ENCODE measurements around the gene DUS4L. TPM values are rescaled to one million over a fixed set of nuclear protein-coding genes. Genes with fewer than 3 reads are reported as not detected.

Gene DUS4L
- 1 to 10 TPM; 4.5 to 4.7 TPM for total RNA-seq

GRCh38 chr7:107563775-107564552 is at the start of gene DUS4L, which contains the start of gene COG5:
TSS of gene DUS4L (plus strand) at chr7:107563971. CDS start at chr7:107567071, 3,100 bp downstream.
TSS of gene COG5 (minus strand) at chr7:107563920. CDS start at chr7:107563896, 24 bp downstream.

GRCh38 chr7:107579885-107580715 is 16.3 kb downstream of the DUS4L start, which contains the start of gene BCAP29:
TSS of gene BCAP29 (plus strand) at chr7:107580246. CDS start at chr7:107580773, 527 bp downstream.

Small RNA genes lying within 50 kb of the gene (small RNA-seq; reads per million reads assigned to genes)
- gene RF01233: 0 reads per million in 2 donors

Other genes starting within 250 kb of the DUS4L start
- not detected for gene GPR22, start 93.9 kb upstream of the DUS4L start, total RNA-seq
- gene COG5, start 51 bp upstream of the DUS4L start, total RNA-seq: 10 to 100 TPM; 18.3 to 23.1 TPM
- 10 to 100 TPM; 48.0 to 60.9 TPM for gene BCAP29, start 16.3 kb downstream of the DUS4L start, total RNA-seq
- 1 to 10 TPM in 1 of 2 donors, under 1 TPM in 1; 0.33 to 1.7 TPM for gene SLC26A4, start 96.9 kb downstream of the DUS4L start, total RNA-seq
- 10 to 100 TPM; 29.3 to 43.3 TPM for gene CBLL1, start 180.2 kb downstream of the DUS4L start, total RNA-seq
- gene SLC26A3, start 239.3 kb downstream of the DUS4L start, total RNA-seq: not detected

All from melanocyte of skin (primary cell).